Karpas-422 (cell line): ENCODE results near the gene USP17L20. TPM values are rescaled to one million over a fixed set of nuclear protein-coding genes. Genes with fewer than 3 reads are reported as not detected.

Experiments used
- total RNA-seq: library from RNA; depleted of rRNA; stranded (reverse); fragments of >200 nt; shearing (Covaris generic); gene quantifications from 2 replicates; pipeline ENCODE4 v1.2.3, GENCODE V29; 2014; ENCODE audit warnings: low replicate concordance; rRNA removed

USP17L20 gene
- total RNA-seq, 1 experiment from 2014 or later, result not detected

Other genes starting within 250 kb of the USP17L20 start
- gene FAM90A26, start 87.7 kb upstream of the USP17L20 start, total RNA-seq, result not detected in 2 replicates
- gene USP17L10, start 47.5 kb upstream of the USP17L20 start, total RNA-seq, result not detected in 2 replicates
- not detected in 2 replicates for gene USP17L11, start 42.7 kb upstream of the USP17L20 start, total RNA-seq
- not detected in 2 replicates for gene USP17L12, start 38.0 kb upstream of the USP17L20 start, total RNA-seq
- gene USP17L13, start 33.2 kb upstream of the USP17L20 start, total RNA-seq, result not detected in 2 replicates
- gene USP17L15, start 23.7 kb upstream of the USP17L20 start, total RNA-seq, result not detected in 2 replicates
- not detected in 2 replicates for gene USP17L17, start 14.2 kb upstream of the USP17L20 start, total RNA-seq
- not detected in 2 replicates for gene USP17L18, start 9.5 kb upstream of the USP17L20 start, total RNA-seq
- not detected in 2 replicates for gene USP17L19, start 4.7 kb upstream of the USP17L20 start, total RNA-seq
- not detected in 2 replicates for gene USP17L21, start 4.7 kb downstream of the USP17L20 start, total RNA-seq
- gene USP17L22, start 9.5 kb downstream of the USP17L20 start, total RNA-seq, result not detected in 2 replicates
- gene USP17L24, start 67.0 kb downstream of the USP17L20 start, total RNA-seq, result not detected in 2 replicates
- gene USP17L25, start 71.8 kb downstream of the USP17L20 start, total RNA-seq, result not detected in 2 replicates
- not detected in 2 replicates for gene USP17L26, start 76.5 kb downstream of the USP17L20 start, total RNA-seq
- gene USP17L5, start 81.3 kb downstream of the USP17L20 start, total RNA-seq, result not detected in 2 replicates
- gene USP17L27, start 86.0 kb downstream of the USP17L20 start, total RNA-seq, result not detected in 2 replicates
- gene USP17L28, start 90.8 kb downstream of the USP17L20 start, total RNA-seq, result not detected in 2 replicates
- not detected in 2 replicates for gene USP17L29, start 95.5 kb downstream of the USP17L20 start, total RNA-seq
- gene USP17L30, start 105.0 kb downstream of the USP17L20 start, total RNA-seq, result not detected in 2 replicates
- not detected in 2 replicates for gene DEFB131A, start 186.3 kb downstream of the USP17L20 start, total RNA-seq